ENCODE data around the gene CREBBP.

GRCh38 chr16:3879887-3880564, 487 bp downstream of the CREBBP start:
- TF ChIP-seq POLR2AphosphoS5 (IDR thresholded peaks at IDR 0.05) (no peak), POLR2A (IDR thresholded peaks at IDR 0.05) (no peak), CTCF (IDR thresholded peaks at IDR 0.05) (peak in 2 of 4 experiments; percentile 19 to 38)

All from prostate gland (tissue), 2 donors.